Transverse colon (tissue), 3 donors: ENCODE results near the gene PLXDC2.

Experiments
- CTCF ChIP-seq, 5 experiments: fragments of 200-600 bp in 3 of 5; fragments of 450-650 bp in 2 of 5; sonication (generic) in 3 of 5; IDR thresholded peaks; 1 replicate in 2 of 5; 2 replicates in 3 of 5; pipeline ENCODE4 v1.5.1; 2016 to 2017; ENCODE audit warnings: antibody characterized with exemption in 5 of 5, inconsistent platforms in 3 of 5, mild to moderate bottlenecking in 2 of 5, moderate library complexity in 1 of 5
- EP300 ChIP-seq: sonication (generic); formaldehyde crosslinking; IDR thresholded peaks from one replicate; pipeline ENCODE4 v1.6.1; 2017; ENCODE audit warnings: antibody characterized with exemption, low read depth
- POLR2A ChIP-seq: fragments of 450-650 bp; IDR thresholded peaks from one replicate; pipeline ENCODE4 v1.6.1; 2016; ENCODE audit warnings: antibody characterized with exemption, mild to moderate bottlenecking, moderate library complexity

- no peak for TF ChIP-seq CTCF (IDR thresholded peaks at IDR 0.05)
- no peak for TF ChIP-seq EP300
- no peak for TF ChIP-seq POLR2A
These were observed 125.1 kb downstream of the PLXDC2 start for GRCh38 chr10:19941206-19941880.
